Ectodermal cell (in vitro differentiated cells): ENCODE data around the gene ABTB2.

Experiments used
- H3K27ac ChIP-seq: 2 replicates; pipeline ENCODE4 v1.7.0; 2013; ENCODE audit warnings: mild to moderate bottlenecking, low read depth, low read length; ENCODE audit not compliant: insufficient read depth, poor library complexity, severe bottlenecking
- H3K27me3 ChIP-seq: 2 replicates; pipeline ENCODE4 v1.7.0; 2013; ENCODE audit warnings: mild to moderate bottlenecking, low read length; ENCODE audit not compliant: insufficient read depth, control insufficient read depth, poor library complexity, severe bottlenecking
- H3K36me3 ChIP-seq: one replicate; pipeline ENCODE4 v1.7.0; 2013; ENCODE audit warnings: low read length; ENCODE audit not compliant: control insufficient read depth, insufficient read depth
- H3K4me1 ChIP-seq: one replicate; pipeline ENCODE4 v1.7.0; 2013; ENCODE audit warnings: low read length; ENCODE audit not compliant: control insufficient read depth, insufficient read depth
- H3K4me3 ChIP-seq: 2 replicates; pipeline ENCODE4 v1.7.0; 2013; ENCODE audit warnings: low read depth, low read length, control low read depth; ENCODE audit not compliant: insufficient read depth
- H3K9me3 ChIP-seq: 2 replicates; pipeline ENCODE4 v1.7.0; 2013; ENCODE audit warnings: mild to moderate bottlenecking, low read length, moderate library complexity; ENCODE audit not compliant: control insufficient read depth
- WGBS, 2 experiments: methylation state at CpG; one replicate each; pipeline ENCODE4 v1.1.7; 2013; ENCODE audit warnings: missing lambda C conversion rate in 2 of 2; 5-methylcytosine and 5-hydroxymethylcytosine counted together

The ABTB2 gene

DNA sequence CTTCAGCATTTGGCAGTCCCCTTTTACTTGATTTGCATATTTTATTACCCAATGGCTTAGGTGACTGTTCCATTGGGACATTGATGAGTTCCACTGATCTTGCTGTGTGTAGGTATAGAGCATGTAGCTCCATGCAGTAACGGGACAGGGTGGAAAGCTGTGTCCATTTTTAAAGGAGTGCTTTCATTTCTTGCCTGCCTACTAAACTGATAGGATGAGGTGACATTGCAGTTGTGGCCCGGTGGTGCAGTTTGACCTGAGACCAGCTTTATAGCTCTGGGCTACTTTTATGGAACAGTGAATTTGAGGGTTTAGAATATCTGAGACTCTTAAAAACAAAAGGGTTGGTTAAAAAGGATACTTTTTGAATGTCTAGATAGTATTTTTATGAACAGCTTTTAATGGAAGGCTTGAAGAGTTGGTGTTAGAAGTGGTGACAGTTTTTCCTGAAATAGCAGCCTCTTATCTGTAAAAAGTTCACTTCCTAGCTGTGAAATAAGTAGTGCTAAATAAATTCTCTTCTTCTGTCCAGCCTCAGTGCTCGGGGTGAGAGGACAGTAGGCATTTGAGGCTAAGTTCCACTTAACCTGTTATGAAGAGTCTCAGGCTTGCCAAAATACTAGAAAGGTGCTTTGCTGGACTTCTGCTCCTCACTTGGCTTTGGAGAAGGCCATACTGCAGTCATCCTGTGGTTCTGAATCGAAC lies 225.4 kb downstream of the ABTB2 start:
- no peak overlapping the region for H3K4me3 ChIP-seq
- no peaks in the 10 kb centered on the region for H3K4me1 ChIP-seq
- H3K36me3 ChIP-seq: peaks cover 26% of the 10 kb centered on the region
- WGBS, 2 experiments: 95 to 98% methylated on average over 4 of the region's 4 CpGs
- no peaks in the 10 kb centered on the region for H3K27me3 ChIP-seq
- no peaks in the 10 kb centered on the region for H3K9me3 ChIP-seq
- no peak overlapping the region for H3K27ac ChIP-seq

DNA sequence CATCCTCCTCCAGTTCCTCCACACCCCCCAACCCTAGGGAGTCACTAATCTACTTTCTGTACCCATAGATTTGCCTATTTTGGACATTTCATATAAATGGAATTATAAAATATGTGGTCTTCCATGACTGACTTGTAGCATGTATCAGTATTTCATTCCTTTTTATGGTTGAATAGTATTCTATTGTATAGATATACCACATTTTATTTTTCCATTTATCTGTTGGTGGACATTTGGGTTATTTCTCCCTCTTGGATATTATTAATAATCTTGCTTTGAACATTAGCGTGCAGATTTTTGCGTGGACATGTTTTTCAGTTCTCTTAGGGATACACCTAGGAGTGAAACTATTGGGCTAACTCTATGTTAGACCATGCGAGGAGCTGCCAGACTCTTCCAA lies 229.0 kb downstream of the ABTB2 start:
- no peaks in the 10 kb centered on the region for H3K9me3 ChIP-seq
- H3K27ac ChIP-seq: no peak overlapping the region
- WGBS, 2 experiments: 95 to 99% methylated on average over 3 of the region's 3 CpGs
- H3K4me3 ChIP-seq: no peak overlapping the region
- H3K4me1 ChIP-seq: no peaks in the 10 kb centered on the region
- peaks cover 23% of the 10 kb centered on the region for H3K36me3 ChIP-seq
- no peaks in the 10 kb centered on the region for H3K27me3 ChIP-seq

DNA sequence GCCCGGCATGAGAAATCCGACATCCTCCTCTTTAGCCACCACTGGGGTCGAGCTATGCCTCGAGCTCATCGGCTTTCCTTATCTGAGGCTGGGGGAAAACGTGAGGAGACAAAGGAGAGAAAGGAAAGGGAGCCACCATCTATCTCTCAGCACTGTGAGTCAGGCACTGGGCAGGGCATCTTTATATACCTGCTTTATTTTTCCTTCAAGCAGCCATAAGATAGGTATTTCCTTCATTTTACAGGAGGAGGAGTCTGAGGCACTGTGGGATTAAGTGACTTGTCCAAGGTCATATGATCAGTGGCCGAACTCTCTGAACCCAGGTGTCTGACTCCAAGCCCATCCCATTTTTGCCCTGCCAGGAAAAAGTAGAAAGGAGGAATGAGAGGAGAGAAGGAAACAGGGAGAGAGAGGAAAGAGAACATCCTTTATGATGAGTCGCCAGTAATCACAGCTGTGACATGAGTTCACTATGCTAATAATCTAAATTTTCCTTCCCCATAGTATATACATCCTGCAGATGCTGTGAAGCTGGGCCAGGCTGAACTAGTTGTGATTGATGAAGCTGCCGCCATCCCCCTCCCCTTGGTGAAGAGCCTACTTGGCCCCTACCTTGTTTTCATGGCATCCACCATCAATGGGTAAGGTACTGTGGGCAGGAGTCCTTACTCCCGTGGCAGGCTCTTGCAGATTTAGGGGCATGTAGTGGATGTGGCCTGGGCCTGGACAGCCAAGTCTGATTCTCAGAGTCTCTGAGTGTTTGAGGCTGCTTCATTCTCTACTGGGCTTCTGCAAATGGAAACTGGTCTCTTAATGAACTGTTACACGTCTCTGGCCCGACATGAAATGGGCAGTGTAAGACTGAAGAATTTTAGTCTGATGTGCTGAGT lies 230.6 kb downstream of the ABTB2 start:
- H3K4me3 ChIP-seq: no peak overlapping the region
- no peaks in the 10 kb centered on the region for H3K27me3 ChIP-seq
- peaks cover 35% of the 10 kb centered on the region for H3K36me3 ChIP-seq
- WGBS, 2 experiments: 92 to 93% methylated on average over 12 of the region's 12 CpGs
- no peak overlapping the region for H3K27ac ChIP-seq
- H3K4me1 ChIP-seq: no peaks in the 10 kb centered on the region
- H3K9me3 ChIP-seq: no peaks in the 10 kb centered on the region

DNA sequence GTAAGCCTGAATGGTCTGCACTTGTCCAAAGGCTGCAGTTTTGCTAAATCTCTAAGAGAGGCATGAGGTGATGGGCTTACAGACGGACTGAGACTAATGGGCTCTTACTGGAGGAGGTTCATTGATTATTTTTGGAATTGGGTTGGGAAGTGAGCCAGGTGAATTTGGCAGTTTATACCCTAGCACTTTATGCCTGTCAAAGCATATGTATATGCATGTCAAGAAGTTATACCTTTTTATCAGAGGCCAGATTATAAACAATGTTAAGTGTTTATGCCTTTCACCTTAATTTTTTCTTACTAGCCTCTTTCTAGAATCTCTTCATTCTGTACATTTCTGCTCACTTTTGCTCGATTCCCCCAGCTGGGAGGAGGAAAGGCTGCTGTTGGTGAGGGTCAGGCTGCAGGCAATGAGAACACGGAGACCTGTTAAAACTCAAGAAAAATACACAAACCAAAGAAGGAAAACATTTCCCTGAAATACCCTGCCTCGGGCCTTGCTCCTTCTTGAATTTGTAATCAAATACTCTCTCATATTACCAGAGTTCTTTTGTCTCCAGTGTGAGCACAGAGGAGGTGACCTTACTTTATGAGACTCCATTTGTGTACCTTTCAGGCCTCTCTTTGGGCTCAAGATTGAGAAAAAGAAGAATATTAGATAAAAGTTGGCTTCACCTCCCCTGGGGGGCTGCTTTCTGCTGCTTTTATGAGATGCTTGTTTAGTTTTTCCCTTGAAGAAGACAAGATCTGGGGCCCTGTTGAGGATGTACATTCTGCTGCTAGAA lies 232.7 kb downstream of the ABTB2 start:
- H3K27me3 ChIP-seq: no peaks in the 10 kb centered on the region
- H3K9me3 ChIP-seq: no peaks in the 10 kb centered on the region
- peaks cover 44% of the 10 kb centered on the region for H3K36me3 ChIP-seq
- no peaks in the 10 kb centered on the region for H3K4me1 ChIP-seq
- WGBS, 2 experiments: 87 to 89% methylated on average over 3 to 4 of the region's 4 CpGs
- no peak overlapping the region for H3K4me3 ChIP-seq
- H3K27ac ChIP-seq: no peak overlapping the region

DNA sequence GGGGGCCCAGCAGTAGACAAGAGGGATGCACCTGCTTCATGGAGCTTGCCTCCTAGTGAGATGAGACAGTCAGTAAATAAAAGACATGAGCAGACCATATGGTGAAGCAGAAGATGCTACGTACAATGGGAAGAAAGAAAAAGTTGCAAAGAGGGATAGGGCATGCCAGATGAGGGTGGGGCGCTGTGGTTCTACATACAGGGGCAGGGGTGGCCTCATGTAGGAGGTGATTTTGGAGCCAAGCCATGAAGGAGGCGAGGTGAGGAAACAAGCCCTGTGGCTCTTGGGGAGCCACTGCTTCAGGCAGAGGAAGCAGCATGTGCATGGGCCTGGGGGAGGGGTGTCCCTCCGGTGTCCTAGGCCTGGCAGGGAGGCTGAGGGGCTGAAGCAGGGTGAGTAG lies 237.2 kb downstream of the ABTB2 start:
- H3K4me3 ChIP-seq: no peak overlapping the region
- H3K4me1 ChIP-seq: no peaks in the 10 kb centered on the region
- no peaks in the 10 kb centered on the region for H3K9me3 ChIP-seq
- peaks cover 45% of the 10 kb centered on the region for H3K36me3 ChIP-seq
- H3K27me3 ChIP-seq: no peaks in the 10 kb centered on the region
- WGBS, 2 experiments: 93 to 96% methylated on average over 4 of the region's 4 CpGs
- H3K27ac ChIP-seq: no peak overlapping the region

DNA sequence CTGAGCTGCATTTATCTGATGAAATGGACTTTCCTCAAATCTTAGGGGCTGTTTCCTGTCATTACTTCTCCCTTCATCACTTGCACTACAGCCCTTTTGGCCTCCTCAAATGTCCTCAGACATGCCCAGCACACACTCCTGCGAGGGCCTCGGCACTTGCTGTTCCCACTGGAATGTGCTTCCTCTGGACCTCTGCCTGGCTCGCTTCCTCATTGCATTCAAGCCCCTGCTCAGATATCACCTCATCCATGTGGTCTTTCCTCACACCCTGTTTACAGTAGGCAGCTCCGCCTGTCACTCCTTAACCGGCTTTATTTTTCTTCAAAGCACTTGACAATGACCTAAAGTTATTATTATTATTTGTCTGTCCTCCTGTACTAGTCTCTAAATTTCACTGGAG lies 243.3 kb downstream of the ABTB2 start:
- no peak overlapping the region for H3K27ac ChIP-seq
- H3K9me3 ChIP-seq: no peaks in the 10 kb centered on the region
- peaks cover 48% of the 10 kb centered on the region for H3K36me3 ChIP-seq
- no peak overlapping the region for H3K4me3 ChIP-seq
- WGBS, 2 experiments: 97 to 98% methylated on average over 5 of the region's 5 CpGs
- H3K4me1 ChIP-seq: no peaks in the 10 kb centered on the region
- H3K27me3 ChIP-seq: no peaks in the 10 kb centered on the region

DNA sequence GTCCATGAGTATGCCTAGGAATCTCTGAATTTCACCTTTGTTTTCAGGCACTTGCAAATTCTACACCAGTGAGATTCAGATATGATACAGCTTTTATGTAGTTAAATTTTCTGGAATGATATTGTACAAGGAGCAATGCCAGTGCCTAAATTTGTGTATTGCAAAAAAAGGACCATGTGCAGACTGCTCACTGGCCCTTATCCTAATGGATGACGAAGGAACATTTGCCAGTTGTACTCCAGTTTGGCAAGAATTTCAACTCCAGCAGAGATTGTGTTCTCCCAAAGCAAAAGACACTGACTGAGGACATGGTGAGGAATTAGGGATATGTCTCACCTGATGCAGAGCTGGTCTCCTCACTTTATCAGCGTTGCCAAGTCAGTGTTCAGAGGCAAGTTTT lies 243.8 kb downstream of the ABTB2 start:
- Histone ChIP-seq H3K27ac (no peak overlapping the region), H3K9me3 (no peaks in the 10 kb centered on the region), H3K36me3 (peaks cover 43% of the 10 kb centered on the region), H3K4me1 (no peaks in the 10 kb centered on the region), H3K27me3 (no peaks in the 10 kb centered on the region), H3K4me3 (no peak overlapping the region)
- WGBS, 2 experiments: 94 to 95% methylated on average over 2 of the region's 2 CpGs

DNA sequence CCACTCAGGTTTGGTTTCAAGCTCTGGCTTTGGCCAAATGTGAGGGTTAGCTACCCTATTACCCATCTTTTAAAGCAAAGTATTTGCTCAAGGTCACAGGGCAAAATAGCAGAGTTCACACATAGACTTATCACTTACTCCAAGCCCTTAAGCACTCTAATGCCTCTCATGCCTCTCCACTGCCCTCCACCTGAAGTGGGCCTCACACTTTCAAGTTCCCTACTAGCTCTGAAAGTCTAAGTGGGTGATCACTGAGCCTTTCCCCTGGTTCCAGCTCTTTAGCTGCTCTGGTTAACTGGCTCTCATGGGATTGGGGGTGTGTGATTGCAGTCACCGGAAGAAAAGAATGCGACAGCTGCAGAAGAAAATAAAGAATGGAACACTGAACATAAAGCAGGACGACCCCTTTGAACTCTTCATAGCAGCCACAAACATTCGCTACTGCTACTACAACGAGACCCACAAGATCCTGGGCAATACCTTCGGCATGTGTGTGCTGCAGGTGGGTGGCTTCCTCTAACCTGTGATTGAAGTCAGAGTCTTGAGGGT lies 246.0 kb downstream of the ABTB2 start:
- WGBS, 2 experiments: 93 to 94% methylated on average over 6 of the region's 6 CpGs
- H3K27me3 ChIP-seq: no peaks in the 10 kb centered on the region
- H3K9me3 ChIP-seq: no peaks in the 10 kb centered on the region
- H3K4me3 ChIP-seq: no peak overlapping the region
- peaks cover 2% of the 10 kb centered on the region for H3K4me1 ChIP-seq
- peaks cover 34% of the 10 kb centered on the region for H3K36me3 ChIP-seq
- no peak overlapping the region for H3K27ac ChIP-seq

DNA sequence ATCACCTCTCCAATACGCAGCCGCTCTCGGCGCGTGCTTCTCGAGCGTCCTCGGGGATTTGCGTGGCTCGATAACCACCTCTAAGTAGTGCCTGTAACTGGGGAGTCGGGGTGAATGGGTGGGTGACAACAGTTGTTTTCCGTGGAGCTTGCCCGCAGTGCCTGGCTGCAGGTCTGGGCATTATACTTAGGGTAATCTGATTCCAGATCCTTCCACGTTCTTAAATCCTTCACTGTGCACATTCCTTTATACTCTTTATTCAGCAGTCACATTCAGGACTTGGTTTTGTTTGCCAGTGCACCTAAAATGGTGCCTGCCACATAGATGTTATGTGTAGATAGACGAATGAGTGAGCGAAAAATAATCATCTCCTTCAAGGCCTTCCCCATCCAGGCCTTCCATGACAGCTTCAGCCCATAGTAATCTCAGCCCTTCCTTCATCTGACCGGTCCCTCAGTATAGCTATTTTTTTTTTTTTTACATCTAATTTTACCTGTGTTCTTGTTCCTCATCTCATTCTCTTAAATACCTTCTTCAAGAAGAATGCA lies 251.8 kb downstream of the ABTB2 start:
- H3K27me3 ChIP-seq: no peaks in the 10 kb centered on the region
- WGBS, 2 experiments: 1 to 6% methylated on average over 15 to 17 of the region's 17 CpGs
- H3K27ac ChIP-seq: peak overlapping the region; percentile 89
- peaks cover 3% of the 10 kb centered on the region for H3K4me1 ChIP-seq
- H3K36me3 ChIP-seq: peaks cover 10% of the 10 kb centered on the region
- H3K9me3 ChIP-seq: no peaks in the 10 kb centered on the region
- peak overlapping the region; percentile 97 for H3K4me3 ChIP-seq
